ENCODE measurements around the gene PACS2. TPM values are rescaled to one million over a fixed set of nuclear protein-coding genes. Genes with fewer than 3 reads are reported as not detected.

The PACS2 gene
- total and polyA plus RNA-seq, 4 donors, result 5.1 to 21.9 (median 9.8) TPM

DNA sequence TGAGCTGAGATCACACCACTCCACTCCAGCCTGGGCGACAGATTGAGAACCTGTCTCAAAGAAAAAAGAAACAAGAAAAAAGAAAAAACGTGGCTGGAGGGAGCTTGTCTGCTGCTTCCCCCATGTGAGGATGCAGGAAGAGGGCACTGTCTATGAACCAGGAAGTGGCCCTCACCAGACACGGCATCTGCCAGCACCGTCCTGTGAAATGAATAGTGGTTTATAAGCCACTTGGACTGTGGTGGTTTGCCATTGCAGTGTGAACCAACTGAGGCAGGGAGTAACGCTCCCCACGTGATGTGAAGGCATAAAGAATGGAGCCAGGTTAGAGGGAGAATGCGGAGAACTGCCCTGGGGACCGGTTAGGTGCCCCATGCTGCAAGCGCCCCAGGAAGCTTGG is 9.2 kb upstream of the PACS2 start:
- no peaks in the 10 kb centered on the region for H3K9me3 ChIP-seq (ENCODE audit: control insufficient read depth in 4 of 4, low read length in 3 of 4)

DNA sequence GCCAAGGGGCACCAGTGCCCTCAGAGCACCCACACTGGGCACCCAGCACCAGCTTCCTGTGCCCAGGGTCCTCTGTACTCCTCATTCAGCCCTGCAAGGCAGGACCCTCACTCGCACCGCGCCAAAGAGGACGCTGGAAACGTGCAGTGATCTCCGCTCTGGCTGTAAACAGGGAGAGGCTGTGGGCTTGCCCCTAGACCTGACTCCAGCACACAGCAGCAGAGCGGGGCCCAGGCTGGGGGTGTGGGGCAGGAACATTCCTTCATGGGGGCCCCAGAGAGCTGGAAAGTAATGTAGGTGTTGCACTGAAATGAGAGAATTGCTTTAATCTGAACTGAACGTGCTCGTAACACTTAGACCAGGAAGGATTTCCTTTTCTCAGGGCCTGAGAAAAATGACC is 8.8 kb upstream of the PACS2 start:
- H3K9me3 ChIP-seq (ENCODE audit: control insufficient read depth in 4 of 4, low read length in 3 of 4), result no peaks in the 10 kb centered on the region
- H3K27ac ChIP-seq (ENCODE audit: low read depth in 1 of 2, low read length in 2 of 2), result no peak overlapping the region
- H3K9ac ChIP-seq (ENCODE audit: low read depth in 1 of 2, low read length in 2 of 2), result no peak overlapping the region
- no peaks in the 10 kb centered on the region for H3K36me3 ChIP-seq (ENCODE audit: control insufficient read depth in 4 of 4, insufficient read depth in 3 of 4, low read depth in 1 of 4, low read length in 3 of 4)
- WGBS, result 90% methylated on average over 9 of the region's 9 CpGs
- H3K27me3 ChIP-seq (ENCODE audit: control insufficient read depth in 4 of 4, insufficient read depth in 4 of 4, low read length in 3 of 4), result no peaks in the 10 kb centered on the region
- H3K4me1 ChIP-seq (ENCODE audit: control insufficient read depth in 4 of 4, insufficient read depth in 4 of 4, low read length in 3 of 4), result peaks cover 0 to 4% (median 0%) of the 10 kb centered on the region in 4 donors
- no peak for DNase-seq (ENCODE audit: low spot score)
- no peak overlapping the region for H3K4me3 ChIP-seq (ENCODE audit: low read depth in 1 of 3, low read length in 3 of 3)
- TF ChIP-seq RXRA (IDR thresholded peaks at IDR 0.05), result no peak
- TF ChIP-seq, protein P1, sequence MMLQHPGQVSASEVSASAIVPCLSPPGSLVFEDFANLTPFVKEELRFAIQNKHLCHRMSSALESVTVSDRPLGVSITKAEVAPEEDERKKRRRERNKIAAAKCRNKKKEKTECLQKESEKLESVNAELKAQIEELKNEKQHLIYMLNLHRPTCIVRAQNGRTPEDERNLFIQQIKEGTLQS (IDR thresholded peaks at IDR 0.05), result no peak
- no peak for TF ChIP-seq HNF4G (IDR thresholded peaks at IDR 0.05)
- TF ChIP-seq JUND (IDR thresholded peaks at IDR 0.05), result no peak
- TF ChIP-seq GABPA (IDR thresholded peaks at IDR 0.05 in 1 of 2, conservative IDR thresholded peaks at IDR 0.05 in 1 of 2), result no peak
- TF ChIP-seq, protein P2, sequence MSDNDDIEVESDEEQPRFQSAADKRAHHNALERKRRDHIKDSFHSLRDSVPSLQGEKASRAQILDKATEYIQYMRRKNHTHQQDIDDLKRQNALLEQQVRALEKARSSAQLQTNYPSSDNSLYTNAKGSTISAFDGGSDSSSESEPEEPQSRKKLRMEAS (IDR thresholded peaks at IDR 0.05), result no peak
- TF ChIP-seq, protein P3, sequence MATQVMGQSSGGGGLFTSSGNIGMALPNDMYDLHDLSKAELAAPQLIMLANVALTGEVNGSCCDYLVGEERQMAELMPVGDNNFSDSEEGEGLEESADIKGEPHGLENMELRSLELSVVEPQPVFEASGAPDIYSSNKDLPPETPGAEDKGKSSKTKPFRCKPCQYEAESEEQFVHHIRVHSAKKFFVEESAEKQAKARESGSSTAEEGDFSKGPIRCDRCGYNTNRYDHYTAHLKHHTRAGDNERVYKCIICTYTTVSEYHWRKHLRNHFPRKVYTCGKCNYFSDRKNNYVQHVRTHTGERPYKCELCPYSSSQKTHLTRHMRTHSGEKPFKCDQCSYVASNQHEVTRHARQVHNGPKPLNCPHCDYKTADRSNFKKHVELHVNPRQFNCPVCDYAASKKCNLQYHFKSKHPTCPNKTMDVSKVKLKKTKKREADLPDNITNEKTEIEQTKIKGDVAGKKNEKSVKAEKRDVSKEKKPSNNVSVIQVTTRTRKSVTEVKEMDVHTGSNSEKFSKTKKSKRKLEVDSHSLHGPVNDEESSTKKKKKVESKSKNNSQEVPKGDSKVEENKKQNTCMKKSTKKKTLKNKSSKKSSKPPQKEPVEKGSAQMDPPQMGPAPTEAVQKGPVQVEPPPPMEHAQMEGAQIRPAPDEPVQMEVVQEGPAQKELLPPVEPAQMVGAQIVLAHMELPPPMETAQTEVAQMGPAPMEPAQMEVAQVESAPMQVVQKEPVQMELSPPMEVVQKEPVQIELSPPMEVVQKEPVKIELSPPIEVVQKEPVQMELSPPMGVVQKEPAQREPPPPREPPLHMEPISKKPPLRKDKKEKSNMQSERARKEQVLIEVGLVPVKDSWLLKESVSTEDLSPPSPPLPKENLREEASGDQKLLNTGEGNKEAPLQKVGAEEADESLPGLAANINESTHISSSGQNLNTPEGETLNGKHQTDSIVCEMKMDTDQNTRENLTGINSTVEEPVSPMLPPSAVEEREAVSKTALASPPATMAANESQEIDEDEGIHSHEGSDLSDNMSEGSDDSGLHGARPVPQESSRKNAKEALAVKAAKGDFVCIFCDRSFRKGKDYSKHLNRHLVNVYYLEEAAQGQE (IDR thresholded peaks at IDR 0.05), result no peak
- TF ChIP-seq EGR1 (IDR thresholded peaks at IDR 0.05; ENCODE audit: low read depth in 2 of 2), result no peak
- TF ChIP-seq RAD21 (IDR thresholded peaks at IDR 0.05), result no peak
- TF ChIP-seq FOXA1 (IDR thresholded peaks at IDR 0.05), result no peak
- TF ChIP-seq YY1 (IDR thresholded peaks at IDR 0.05), result no peak

More for the DNA sequence above, 9.2 kb upstream of the PACS2 start:
- WGBS, result 84% methylated on average over 9 of the region's 9 CpGs
- peaks cover 0 to 4% (median 0%) of the 10 kb centered on the region in 4 donors for H3K4me1 ChIP-seq (ENCODE audit: control insufficient read depth in 4 of 4, insufficient read depth in 4 of 4, low read length in 3 of 4)
- DNase-seq (ENCODE audit: low spot score), result no peak
- H3K9ac ChIP-seq (ENCODE audit: low read depth in 1 of 2, low read length in 2 of 2), result no peak overlapping the region
- no peak overlapping the region for H3K27ac ChIP-seq (ENCODE audit: low read depth in 1 of 2, low read length in 2 of 2)
- H3K4me3 ChIP-seq (ENCODE audit: low read depth in 1 of 3, low read length in 3 of 3), result no peak overlapping the region
- no peak for TF ChIP-seq GABPA (IDR thresholded peaks at IDR 0.05 in 1 of 2, conservative IDR thresholded peaks at IDR 0.05 in 1 of 2)
- TF ChIP-seq FOXA1 (IDR thresholded peaks at IDR 0.05), result no peak
- TF ChIP-seq JUND (IDR thresholded peaks at IDR 0.05), result no peak
- no peak for TF ChIP-seq TAF1 (conservative IDR thresholded peaks at IDR 0.05)
- TF ChIP-seq, protein P1 (IDR thresholded peaks at IDR 0.05), result no peak
- TF ChIP-seq RXRA (IDR thresholded peaks at IDR 0.05), result no peak
- no peak for TF ChIP-seq SP1 (IDR thresholded peaks at IDR 0.05)
- TF ChIP-seq YY1 (IDR thresholded peaks at IDR 0.05), result no peak
- no peak for TF ChIP-seq EGR1 (IDR thresholded peaks at IDR 0.05; ENCODE audit: low read depth in 2 of 2)
- TF ChIP-seq, protein P3 (IDR thresholded peaks at IDR 0.05), result no peak
- no peak for TF ChIP-seq HNF4G (IDR thresholded peaks at IDR 0.05)
- TF ChIP-seq, protein P4, sequence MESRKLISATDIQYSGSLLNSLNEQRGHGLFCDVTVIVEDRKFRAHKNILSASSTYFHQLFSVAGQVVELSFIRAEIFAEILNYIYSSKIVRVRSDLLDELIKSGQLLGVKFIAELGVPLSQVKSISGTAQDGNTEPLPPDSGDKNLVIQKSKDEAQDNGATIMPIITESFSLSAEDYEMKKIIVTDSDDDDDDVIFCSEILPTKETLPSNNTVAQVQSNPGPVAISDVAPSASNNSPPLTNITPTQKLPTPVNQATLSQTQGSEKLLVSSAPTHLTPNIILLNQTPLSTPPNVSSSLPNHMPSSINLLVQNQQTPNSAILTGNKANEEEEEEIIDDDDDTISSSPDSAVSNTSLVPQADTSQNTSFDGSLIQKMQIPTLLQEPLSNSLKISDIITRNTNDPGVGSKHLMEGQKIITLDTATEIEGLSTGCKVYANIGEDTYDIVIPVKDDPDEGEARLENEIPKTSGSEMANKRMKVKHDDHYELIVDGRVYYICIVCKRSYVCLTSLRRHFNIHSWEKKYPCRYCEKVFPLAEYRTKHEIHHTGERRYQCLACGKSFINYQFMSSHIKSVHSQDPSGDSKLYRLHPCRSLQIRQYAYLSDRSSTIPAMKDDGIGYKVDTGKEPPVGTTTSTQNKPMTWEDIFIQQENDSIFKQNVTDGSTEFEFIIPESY (IDR thresholded peaks at IDR 0.05), result no peak
- TF ChIP-seq, protein P5, sequence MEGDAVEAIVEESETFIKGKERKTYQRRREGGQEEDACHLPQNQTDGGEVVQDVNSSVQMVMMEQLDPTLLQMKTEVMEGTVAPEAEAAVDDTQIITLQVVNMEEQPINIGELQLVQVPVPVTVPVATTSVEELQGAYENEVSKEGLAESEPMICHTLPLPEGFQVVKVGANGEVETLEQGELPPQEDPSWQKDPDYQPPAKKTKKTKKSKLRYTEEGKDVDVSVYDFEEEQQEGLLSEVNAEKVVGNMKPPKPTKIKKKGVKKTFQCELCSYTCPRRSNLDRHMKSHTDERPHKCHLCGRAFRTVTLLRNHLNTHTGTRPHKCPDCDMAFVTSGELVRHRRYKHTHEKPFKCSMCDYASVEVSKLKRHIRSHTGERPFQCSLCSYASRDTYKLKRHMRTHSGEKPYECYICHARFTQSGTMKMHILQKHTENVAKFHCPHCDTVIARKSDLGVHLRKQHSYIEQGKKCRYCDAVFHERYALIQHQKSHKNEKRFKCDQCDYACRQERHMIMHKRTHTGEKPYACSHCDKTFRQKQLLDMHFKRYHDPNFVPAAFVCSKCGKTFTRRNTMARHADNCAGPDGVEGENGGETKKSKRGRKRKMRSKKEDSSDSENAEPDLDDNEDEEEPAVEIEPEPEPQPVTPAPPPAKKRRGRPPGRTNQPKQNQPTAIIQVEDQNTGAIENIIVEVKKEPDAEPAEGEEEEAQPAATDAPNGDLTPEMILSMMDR (IDR thresholded peaks at IDR 0.05; ENCODE audit: low read depth, low read length, missing input control), result no peak
- no peaks in the 10 kb centered on the region for H3K27me3 ChIP-seq (ENCODE audit: control insufficient read depth in 4 of 4, insufficient read depth in 4 of 4, low read length in 3 of 4)
- no peaks in the 10 kb centered on the region for H3K36me3 ChIP-seq (ENCODE audit: control insufficient read depth in 4 of 4, insufficient read depth in 3 of 4, low read depth in 1 of 4, low read length in 3 of 4)
